ENCODE results near the gene WASL.

- TF ChIP-seq, protein P1, sequence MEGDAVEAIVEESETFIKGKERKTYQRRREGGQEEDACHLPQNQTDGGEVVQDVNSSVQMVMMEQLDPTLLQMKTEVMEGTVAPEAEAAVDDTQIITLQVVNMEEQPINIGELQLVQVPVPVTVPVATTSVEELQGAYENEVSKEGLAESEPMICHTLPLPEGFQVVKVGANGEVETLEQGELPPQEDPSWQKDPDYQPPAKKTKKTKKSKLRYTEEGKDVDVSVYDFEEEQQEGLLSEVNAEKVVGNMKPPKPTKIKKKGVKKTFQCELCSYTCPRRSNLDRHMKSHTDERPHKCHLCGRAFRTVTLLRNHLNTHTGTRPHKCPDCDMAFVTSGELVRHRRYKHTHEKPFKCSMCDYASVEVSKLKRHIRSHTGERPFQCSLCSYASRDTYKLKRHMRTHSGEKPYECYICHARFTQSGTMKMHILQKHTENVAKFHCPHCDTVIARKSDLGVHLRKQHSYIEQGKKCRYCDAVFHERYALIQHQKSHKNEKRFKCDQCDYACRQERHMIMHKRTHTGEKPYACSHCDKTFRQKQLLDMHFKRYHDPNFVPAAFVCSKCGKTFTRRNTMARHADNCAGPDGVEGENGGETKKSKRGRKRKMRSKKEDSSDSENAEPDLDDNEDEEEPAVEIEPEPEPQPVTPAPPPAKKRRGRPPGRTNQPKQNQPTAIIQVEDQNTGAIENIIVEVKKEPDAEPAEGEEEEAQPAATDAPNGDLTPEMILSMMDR (conservative IDR thresholded peaks at IDR 0.05) = no peak
- no peak for TF ChIP-seq ZFX (IDR thresholded peaks at IDR 0.05)
Measured at GRCh38 chr7:123709525-123709924, 39.3 kb downstream of the WASL start.
